ENCODE measurements around the gene SPOPL.

The SPOPL gene

DNA sequence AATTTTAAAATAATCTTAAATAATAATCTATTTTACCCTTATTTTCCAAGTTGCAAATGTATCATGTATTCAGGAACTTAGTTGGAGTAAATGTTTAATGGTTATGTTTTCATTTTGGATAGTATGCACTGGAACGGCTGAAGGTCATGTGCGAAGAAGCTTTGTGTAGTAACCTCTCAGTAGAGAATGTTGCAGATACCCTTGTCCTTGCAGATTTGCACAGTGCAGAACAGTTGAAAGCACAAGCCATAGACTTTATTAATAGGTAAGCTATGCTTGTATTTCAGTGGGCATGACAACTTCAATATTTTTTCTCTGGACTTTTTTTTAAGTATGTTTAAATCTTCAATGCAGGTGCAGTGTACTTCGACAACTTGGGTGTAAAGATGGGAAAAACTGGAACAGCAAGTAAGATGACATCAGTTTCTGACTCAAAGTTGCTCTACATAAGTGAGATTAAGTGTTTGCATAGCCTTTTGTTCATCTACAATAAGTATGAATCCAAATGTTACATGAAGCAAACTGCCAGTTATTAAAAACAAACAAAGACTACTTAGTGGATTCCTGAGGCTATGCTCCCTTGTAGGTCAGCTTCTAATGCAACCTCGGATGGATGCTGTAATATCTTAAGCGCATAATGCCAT is 63.1 kb downstream of the SPOPL start:
- no peaks in the 10 kb centered on the region for H3K4me1 ChIP-seq
- H3K4me3 ChIP-seq, result no peak overlapping the region
- H3K9me3 ChIP-seq, result no peaks in the 10 kb centered on the region
- no peak overlapping the region for H3K27ac ChIP-seq
- peaks cover 32 to 70% (median 57%) of the 10 kb centered on the region in 3 donors for H3K36me3 ChIP-seq
- H3K27me3 ChIP-seq, result no peaks in the 10 kb centered on the region
- no peak for DNase-seq
- intact Hi-C loops (cut with DNase I; ENCODE audit: low total_unique reads), result no loop called here
- TF ChIP-seq, protein P1, sequence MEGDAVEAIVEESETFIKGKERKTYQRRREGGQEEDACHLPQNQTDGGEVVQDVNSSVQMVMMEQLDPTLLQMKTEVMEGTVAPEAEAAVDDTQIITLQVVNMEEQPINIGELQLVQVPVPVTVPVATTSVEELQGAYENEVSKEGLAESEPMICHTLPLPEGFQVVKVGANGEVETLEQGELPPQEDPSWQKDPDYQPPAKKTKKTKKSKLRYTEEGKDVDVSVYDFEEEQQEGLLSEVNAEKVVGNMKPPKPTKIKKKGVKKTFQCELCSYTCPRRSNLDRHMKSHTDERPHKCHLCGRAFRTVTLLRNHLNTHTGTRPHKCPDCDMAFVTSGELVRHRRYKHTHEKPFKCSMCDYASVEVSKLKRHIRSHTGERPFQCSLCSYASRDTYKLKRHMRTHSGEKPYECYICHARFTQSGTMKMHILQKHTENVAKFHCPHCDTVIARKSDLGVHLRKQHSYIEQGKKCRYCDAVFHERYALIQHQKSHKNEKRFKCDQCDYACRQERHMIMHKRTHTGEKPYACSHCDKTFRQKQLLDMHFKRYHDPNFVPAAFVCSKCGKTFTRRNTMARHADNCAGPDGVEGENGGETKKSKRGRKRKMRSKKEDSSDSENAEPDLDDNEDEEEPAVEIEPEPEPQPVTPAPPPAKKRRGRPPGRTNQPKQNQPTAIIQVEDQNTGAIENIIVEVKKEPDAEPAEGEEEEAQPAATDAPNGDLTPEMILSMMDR (IDR thresholded peaks at IDR 0.05), result no peak

DNA sequence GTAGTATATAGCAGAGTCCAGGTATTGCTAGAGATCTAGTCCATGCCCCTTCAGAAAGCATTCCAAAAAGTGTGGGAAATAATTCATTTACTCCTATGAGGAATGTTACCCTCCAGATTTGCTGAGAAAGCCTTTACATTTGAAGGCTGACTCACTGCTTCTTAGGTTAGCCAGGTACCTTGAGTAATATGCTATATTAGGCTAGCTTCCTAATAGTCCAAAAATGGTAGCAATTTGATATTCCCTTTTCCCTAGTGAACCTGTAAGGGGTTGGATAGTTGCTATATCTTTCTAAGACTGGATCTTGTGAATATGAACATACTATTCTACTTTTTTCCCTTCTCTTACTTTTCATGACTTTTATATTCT is 63.6 kb downstream of the SPOPL start:
- no peaks in the 10 kb centered on the region for H3K9me3 ChIP-seq
- no peak overlapping the region for H3K27ac ChIP-seq
- TF ChIP-seq, protein P1 (IDR thresholded peaks at IDR 0.05), result no peak
- intact Hi-C loops (cut with DNase I; ENCODE audit: low total_unique reads), result no loop called here
- peaks cover 37 to 70% (median 57%) of the 10 kb centered on the region in 3 donors for H3K36me3 ChIP-seq
- no peak for DNase-seq
- no peaks in the 10 kb centered on the region for H3K4me1 ChIP-seq
- no peaks in the 10 kb centered on the region for H3K27me3 ChIP-seq
- no peak overlapping the region for H3K4me3 ChIP-seq

DNA sequence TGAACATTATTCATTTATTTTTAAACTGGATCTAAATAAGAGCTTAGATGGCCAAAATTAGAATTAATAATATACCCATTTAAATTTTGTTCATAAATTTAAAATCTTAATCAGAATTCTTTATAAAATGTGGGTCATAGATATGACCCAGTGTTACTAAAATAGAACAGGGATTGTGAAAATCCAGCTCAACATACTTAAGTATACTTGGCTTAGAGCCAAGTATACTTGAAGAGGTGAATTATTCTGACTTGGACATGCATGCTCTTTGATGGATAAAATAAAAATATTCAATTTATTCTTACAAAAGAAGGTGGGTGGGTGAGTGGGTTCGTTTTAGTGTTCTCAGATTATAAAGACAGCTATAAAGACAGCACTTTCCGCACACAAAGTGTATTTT is 70.7 kb downstream of the SPOPL start:
- H3K36me3 ChIP-seq, result peaks cover 28 to 60% (median 31%) of the 10 kb centered on the region in 3 donors
- H3K27me3 ChIP-seq, result no peaks in the 10 kb centered on the region
- no peak overlapping the region for H3K4me3 ChIP-seq
- intact Hi-C loops (cut with DNase I; ENCODE audit: low total_unique reads), result no loop called here
- H3K4me1 ChIP-seq, result peaks cover 0 to 6% (median 0%) of the 10 kb centered on the region in 4 donors
- DNase-seq, result no peak
- TF ChIP-seq, protein P1 (IDR thresholded peaks at IDR 0.05), result no peak
- no peak overlapping the region for H3K27ac ChIP-seq
- H3K9me3 ChIP-seq, result no peaks in the 10 kb centered on the region

DNA sequence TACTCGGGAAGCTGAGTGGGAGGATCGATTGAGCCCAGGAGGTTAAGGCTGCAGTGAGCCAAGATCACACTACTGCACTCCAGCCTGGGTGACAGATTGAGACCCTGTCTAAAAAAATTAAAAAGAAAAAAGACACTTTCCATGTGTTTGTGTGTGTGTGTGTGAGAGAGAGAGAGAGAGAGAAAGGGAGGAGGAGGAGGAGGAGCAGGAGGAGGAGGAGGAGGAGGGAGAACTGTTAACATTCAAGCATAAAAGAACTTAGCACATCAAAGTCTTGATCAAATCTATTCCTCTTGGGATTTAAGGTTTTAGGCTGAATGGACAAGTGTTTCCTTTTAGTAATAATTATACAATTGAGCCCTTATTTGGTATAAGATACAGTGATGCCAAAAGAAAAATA is 75.5 kb downstream of the SPOPL start:
- TF ChIP-seq, protein P1 (IDR thresholded peaks at IDR 0.05), result no peak
- intact Hi-C loops (cut with DNase I; ENCODE audit: low total_unique reads), result no loop called here
- no peak overlapping the region for H3K4me3 ChIP-seq
- no peak overlapping the region for H3K27ac ChIP-seq
- peaks cover 32 to 56% (median 44%) of the 10 kb centered on the region in 3 donors for H3K36me3 ChIP-seq
- DNase-seq, result no peak
- peaks cover 0 to 12% (median 5%) of the 10 kb centered on the region in 3 donors for H3K9me3 ChIP-seq
- H3K4me1 ChIP-seq, result peaks cover 0 to under 1% (median 0%) of the 10 kb centered on the region in 4 donors
- no peaks in the 10 kb centered on the region for H3K27me3 ChIP-seq

DNA sequence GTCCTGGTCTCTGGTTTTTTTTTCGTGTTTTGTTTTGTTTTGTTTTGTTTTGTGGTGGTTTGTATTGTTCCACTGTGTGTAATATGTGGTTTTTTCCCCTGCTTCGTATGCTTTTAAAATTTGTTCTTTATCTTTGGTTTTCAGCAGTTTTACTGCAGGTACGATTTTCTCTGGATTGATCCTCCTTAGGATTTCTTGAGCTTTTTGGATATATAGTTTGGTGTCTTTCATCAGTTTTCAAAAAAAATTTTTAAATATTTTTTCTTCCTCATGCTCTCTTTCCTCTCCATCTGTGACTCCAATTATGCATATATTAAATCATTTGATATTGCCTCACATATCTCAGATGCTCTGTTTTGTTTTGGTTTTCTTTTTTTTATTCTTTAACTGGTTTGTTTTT is 78.0 kb downstream of the SPOPL start:
- intact Hi-C loops (cut with DNase I; ENCODE audit: low total_unique reads), result no loop called here
- Histone ChIP-seq H3K9me3 (peaks cover 0 to 12% (median 5%) of the 10 kb centered on the region in 3 donors), H3K36me3 (peaks cover 37 to 59% (median 44%) of the 10 kb centered on the region in 3 donors), H3K27ac (no peak overlapping the region), H3K4me1 (no peaks in the 10 kb centered on the region), H3K27me3 (no peaks in the 10 kb centered on the region), H3K4me3 (no peak overlapping the region)
- no peak for DNase-seq
- TF ChIP-seq, protein P1 (IDR thresholded peaks at IDR 0.05), result no peak
